Panc1 (cell line): Measurements from ENCODE around the gene SYTL3.

Experiments
- CTCF ChIP-seq: fragments of 450-650 bp; IDR thresholded peaks from 2 replicates; pipeline ENCODE4 v1.5.1; 2017; ENCODE audit warnings: mild to moderate bottlenecking
- POLR2AphosphoS5 ChIP-seq: IDR thresholded peaks from 2 replicates; pipeline ENCODE4 v1.6.1; 2012; ENCODE audit warnings: mild to moderate bottlenecking, low read depth, low read length, moderate library complexity
- REST ChIP-seq, 2 experiments: IDR thresholded peaks; 2 replicates each; pipeline ENCODE4 v1.6.1; 2011 to 2012; ENCODE audit warnings: low read depth in 2 of 2, control low read depth in 1 of 2, low read length in 1 of 2, mild to moderate bottlenecking in 1 of 2, moderate library complexity in 1 of 2; ENCODE audit not compliant: insufficient read depth in 1 of 2
- SIN3A ChIP-seq: IDR thresholded peaks from 2 replicates; pipeline ENCODE4 v1.6.1; 2012; ENCODE audit warnings: low read depth, mild to moderate bottlenecking, low read length, moderate library complexity, borderline replicate concordance; ENCODE audit not compliant: insufficient read depth
- TCF7L2 ChIP-seq: IDR thresholded peaks from 2 replicates; pipeline ENCODE4 v1.6.1; 2011; ENCODE audit warnings: mild to moderate bottlenecking, low read depth, low read length, inconsistent platforms

DNA sequence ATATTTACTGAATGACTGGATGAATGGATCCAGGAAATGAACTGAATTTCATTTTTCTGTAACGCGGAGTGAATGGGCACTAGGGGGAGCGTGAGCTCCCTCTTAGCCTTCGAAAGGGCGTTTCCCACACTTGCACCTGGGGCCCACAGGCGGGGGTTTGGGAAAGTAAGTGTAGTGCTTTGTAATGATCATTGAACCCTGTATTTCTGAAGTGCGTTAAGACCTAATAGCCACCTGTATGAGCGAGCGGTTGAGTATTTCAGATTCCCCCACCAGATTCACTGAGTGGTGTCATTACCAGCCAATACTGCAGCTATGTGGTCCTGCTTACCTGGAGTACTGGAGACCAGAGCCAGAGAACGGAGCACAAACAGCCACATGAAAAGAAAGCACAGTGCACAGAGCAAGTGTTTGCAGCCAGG lies 10.5 kb downstream of the SYTL3 start:
- TF ChIP-seq CTCF (peak; percentile 43), SIN3A (no peak), REST (IDR thresholded peaks at IDR 0.05; ENCODE audit: insufficient read depth in 1 of 2, low read depth in 2 of 2, low read length in 1 of 2) (no peak), POLR2AphosphoS5 (no peak), TCF7L2 (no peak)
